ENCODE results near the gene UST.
"Not testable (repeated sequence)": the region's sequence is repeated elsewhere in the genome, so short reads cannot be mapped to it uniquely, and the experiment has no call there.

Gene UST

GRCh38 chr6:148839044-148839443, 92.2 kb downstream of the UST start:
- FAIRE-seq (no peak), DNase-seq (ENCODE audit: insufficient read length, low spot score) (no peak)
- no peak for TF ChIP-seq POU2F2 (IDR thresholded peaks at IDR 0.05; ENCODE audit: low read depth, low read length)
- peak; percentile 20; the same call in 1 of the 2 replicates for TF ChIP-seq SPI1 (IDR thresholded peaks at IDR 0.05; ENCODE audit: low read depth, low read length)

DNA sequence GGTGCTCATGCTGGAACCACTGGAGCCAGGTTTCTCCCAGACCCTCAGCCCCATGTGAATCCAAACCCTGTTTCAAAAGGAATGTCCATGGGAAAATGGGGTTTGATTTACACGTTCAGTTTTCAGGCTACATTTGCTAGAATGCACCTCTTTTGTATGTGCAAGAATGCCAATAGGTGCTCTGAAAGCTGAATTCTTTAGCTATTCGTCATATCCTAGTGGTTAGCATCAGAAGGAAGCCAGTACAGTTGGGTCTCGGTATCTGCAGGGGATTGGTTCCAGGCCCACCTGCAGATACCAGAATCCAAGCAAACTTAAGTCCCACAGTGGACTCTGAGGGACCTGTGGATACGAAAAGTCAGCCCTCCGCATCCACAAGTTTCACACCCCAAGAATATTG, 93.4 kb downstream of the UST start:
- no peak for TF ChIP-seq POU2F2 (IDR thresholded peaks at IDR 0.05; ENCODE audit: low read depth, low read length)
- no peak for TF ChIP-seq POLR2A (IDR thresholded peaks at IDR 0.05; ENCODE audit: low read depth, low read length)
- no peak for TF ChIP-seq POLR2AphosphoS5 (IDR thresholded peaks at IDR 0.05; ENCODE audit: low read depth, low read length)
- no peak for TF ChIP-seq SPI1 (IDR thresholded peaks at IDR 0.05; ENCODE audit: low read depth, low read length)
- no peak for TF ChIP-seq TAF1 (IDR thresholded peaks at IDR 0.05; ENCODE audit: low read depth, low read length)
- no peak for TF ChIP-seq PAX5 (IDR thresholded peaks at IDR 0.05; ENCODE audit: insufficient read depth, low read length, severe bottlenecking)
- DNase-seq (ENCODE audit: insufficient read length, low spot score) (no peak), FAIRE-seq (no peak)

DNA sequence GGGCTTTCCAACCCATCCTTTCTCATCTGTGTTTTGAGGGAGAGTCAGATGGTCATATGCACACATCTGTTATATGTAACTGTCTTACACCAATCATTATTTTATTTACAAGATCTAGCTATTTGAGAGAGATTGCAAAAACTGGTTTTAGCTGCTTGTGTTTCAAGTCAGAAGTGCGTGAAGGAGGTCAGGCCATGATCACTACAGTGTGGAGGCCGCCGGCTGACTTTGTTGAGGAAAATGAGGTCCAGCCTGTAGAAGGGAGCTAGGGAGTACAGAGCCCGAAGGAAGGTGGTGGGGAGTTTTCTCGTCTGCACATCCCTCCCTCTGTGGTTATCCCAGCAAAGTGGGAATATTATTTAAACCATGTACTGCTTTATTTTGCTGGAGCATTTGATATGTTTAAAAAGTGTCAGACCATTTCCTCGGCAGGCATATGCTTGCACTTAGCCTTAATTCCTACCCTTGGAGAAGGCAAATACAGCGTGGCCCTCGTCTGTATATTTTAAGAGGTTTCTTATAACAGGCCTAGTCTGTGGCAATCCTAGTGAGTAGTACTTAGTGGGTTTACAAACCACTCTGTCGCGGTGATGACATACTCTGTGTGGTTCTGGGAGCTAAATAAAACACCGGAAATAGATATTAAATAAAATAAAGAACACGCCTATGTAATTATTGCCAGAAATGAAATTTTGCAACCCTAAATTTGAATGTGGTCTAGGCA, 95.6 kb downstream of the UST start:
- TF ChIP-seq POLR2AphosphoS5 (IDR thresholded peaks at IDR 0.05; ENCODE audit: low read depth, low read length), result no peak
- no peak for TF ChIP-seq POU2F2 (IDR thresholded peaks at IDR 0.05; ENCODE audit: low read depth, low read length)
- TF ChIP-seq SPI1 (IDR thresholded peaks at IDR 0.05; ENCODE audit: low read depth, low read length), result no peak
- no peak for TF ChIP-seq TAF1 (IDR thresholded peaks at IDR 0.05; ENCODE audit: low read depth, low read length)
- TF ChIP-seq POLR2A (IDR thresholded peaks at IDR 0.05; ENCODE audit: low read depth, low read length), result no peak
- TF ChIP-seq PAX5 (IDR thresholded peaks at IDR 0.05; ENCODE audit: insufficient read depth, low read length, severe bottlenecking), result no peak
- FAIRE-seq (no peak), DNase-seq (ENCODE audit: insufficient read length, low spot score) (no peak)

DNA sequence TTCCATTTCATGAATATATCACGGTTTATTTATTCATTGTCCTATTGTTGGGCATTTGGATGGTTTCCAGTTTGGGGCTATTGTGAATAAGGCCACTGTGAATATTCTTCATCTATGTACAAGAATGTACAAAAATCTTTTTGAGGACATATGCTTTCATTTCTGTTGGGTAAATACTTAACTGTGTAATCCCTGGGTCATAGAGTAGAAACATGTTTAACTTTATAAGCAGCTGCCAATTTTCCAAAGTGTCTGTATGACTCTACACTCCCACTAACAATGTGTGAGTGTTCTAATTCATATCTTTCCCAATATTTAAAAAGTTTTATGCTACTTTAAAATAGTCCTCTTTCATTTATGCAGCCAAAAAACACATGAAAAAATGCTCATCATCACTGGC, 98.6 kb downstream of the UST start:
- FAIRE-seq, result no peak
- TF ChIP-seq POLR2A (IDR thresholded peaks at IDR 0.05; ENCODE audit: low read depth, low read length) (no peak), PAX5 (IDR thresholded peaks at IDR 0.05; ENCODE audit: insufficient read depth, low read length, severe bottlenecking) (no peak), POU2F2 (IDR thresholded peaks at IDR 0.05; ENCODE audit: low read depth, low read length) (no peak), SPI1 (IDR thresholded peaks at IDR 0.05; ENCODE audit: low read depth, low read length) (no peak), POLR2AphosphoS5 (IDR thresholded peaks at IDR 0.05; ENCODE audit: low read depth, low read length) (no peak), TAF1 (IDR thresholded peaks at IDR 0.05; ENCODE audit: low read depth, low read length) (no peak)
- no peak for DNase-seq (ENCODE audit: insufficient read length, low spot score)

GRCh38 chr6:148846778-148847761, 100.2 kb downstream of the UST start:
- no peak for TF ChIP-seq SPI1 (IDR thresholded peaks at IDR 0.05; ENCODE audit: low read depth, low read length)
- no peak for TF ChIP-seq PAX5 (IDR thresholded peaks at IDR 0.05; ENCODE audit: insufficient read depth, low read length, severe bottlenecking)
- no peak for TF ChIP-seq TAF1 (IDR thresholded peaks at IDR 0.05; ENCODE audit: low read depth, low read length)
- TF ChIP-seq POLR2A (IDR thresholded peaks at IDR 0.05; ENCODE audit: low read depth, low read length), result no peak
- no peak for TF ChIP-seq POU2F2 (IDR thresholded peaks at IDR 0.05; ENCODE audit: low read depth, low read length)
- TF ChIP-seq POLR2AphosphoS5 (IDR thresholded peaks at IDR 0.05; ENCODE audit: low read depth, low read length), result no peak
- FAIRE-seq (peak; percentile 41), DNase-seq (ENCODE audit: insufficient read length, low spot score) (no peak)

DNA sequence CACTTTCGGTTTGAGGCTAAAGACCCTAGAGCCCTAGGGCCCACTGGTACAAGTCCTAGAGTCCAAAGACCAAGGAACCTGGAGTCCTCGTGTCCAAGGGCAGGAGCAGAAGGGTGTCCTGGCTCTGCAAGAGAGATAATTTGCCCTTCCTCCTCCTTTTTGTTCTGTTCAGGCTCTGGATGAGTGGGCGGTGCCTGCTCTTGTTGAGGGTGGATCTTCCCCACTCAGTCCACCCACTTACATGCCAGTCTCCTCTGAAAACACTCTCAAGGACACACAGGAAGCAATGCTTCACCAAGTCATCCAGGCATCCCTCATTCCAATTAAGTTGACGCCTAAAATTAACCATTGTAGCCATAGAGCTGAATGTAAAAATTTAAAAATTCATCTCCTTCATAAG, 102.1 kb downstream of the UST start:
- DNase-seq (ENCODE audit: insufficient read length, low spot score) (no peak), FAIRE-seq (no peak)
- TF ChIP-seq PAX5 (IDR thresholded peaks at IDR 0.05; ENCODE audit: insufficient read depth, low read length, severe bottlenecking) (no peak), TAF1 (IDR thresholded peaks at IDR 0.05; ENCODE audit: low read depth, low read length) (no peak), POLR2A (IDR thresholded peaks at IDR 0.05; ENCODE audit: low read depth, low read length) (no peak), POU2F2 (IDR thresholded peaks at IDR 0.05; ENCODE audit: low read depth, low read length) (no peak), POLR2AphosphoS5 (IDR thresholded peaks at IDR 0.05; ENCODE audit: low read depth, low read length) (no peak), SPI1 (IDR thresholded peaks at IDR 0.05; ENCODE audit: low read depth, low read length) (no peak)

DNA sequence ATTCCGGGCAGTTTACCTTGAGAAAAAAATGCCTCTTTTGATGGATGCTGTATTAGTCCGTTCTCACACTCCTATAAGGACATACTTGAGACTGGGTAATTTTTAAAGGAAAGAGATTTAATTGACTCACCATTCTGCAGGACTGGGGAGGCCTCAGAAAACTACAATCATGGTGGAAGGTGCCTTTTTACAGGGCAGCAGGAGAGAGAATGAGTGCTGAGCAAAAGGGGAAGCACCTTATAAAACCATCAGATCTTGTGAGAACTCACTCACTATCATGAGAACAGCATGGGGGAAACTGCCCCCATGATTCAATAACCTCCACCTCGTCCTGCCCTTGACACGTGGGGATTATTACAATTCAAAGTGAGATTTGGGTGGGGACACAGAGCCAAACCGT, 102.6 kb downstream of the UST start:
- not testable (repeated sequence) for FAIRE-seq; DNase-seq (ENCODE audit: insufficient read length, low spot score)

- FAIRE-seq (no peak), DNase-seq (ENCODE audit: insufficient read length, low spot score) (no peak)
- TF ChIP-seq POLR2AphosphoS5 (IDR thresholded peaks at IDR 0.05; ENCODE audit: low read depth, low read length) (no peak), PAX5 (IDR thresholded peaks at IDR 0.05; ENCODE audit: insufficient read depth, low read length, severe bottlenecking) (no peak), SPI1 (IDR thresholded peaks at IDR 0.05; ENCODE audit: low read depth, low read length) (no peak), POU2F2 (IDR thresholded peaks at IDR 0.05; ENCODE audit: low read depth, low read length) (no peak), TAF1 (IDR thresholded peaks at IDR 0.05; ENCODE audit: low read depth, low read length) (no peak), POLR2A (IDR thresholded peaks at IDR 0.05; ENCODE audit: low read depth, low read length) (no peak)
These were observed 104.1 kb downstream of the UST start for GRCh38 chr6:148850964-148851363.

- TF ChIP-seq PAX5 (IDR thresholded peaks at IDR 0.05; ENCODE audit: insufficient read depth, low read length, severe bottlenecking) (no peak), POLR2A (IDR thresholded peaks at IDR 0.05; ENCODE audit: low read depth, low read length) (no peak), TAF1 (IDR thresholded peaks at IDR 0.05; ENCODE audit: low read depth, low read length) (no peak), SPI1 (IDR thresholded peaks at IDR 0.05; ENCODE audit: low read depth, low read length) (no peak), POLR2AphosphoS5 (IDR thresholded peaks at IDR 0.05; ENCODE audit: low read depth, low read length) (no peak)
- DNase-seq (ENCODE audit: insufficient read length, low spot score) (no peak), FAIRE-seq (no peak)
These were observed 105.1 kb downstream of the UST start for GRCh38 chr6:148851683-148852556.

All from GM12891 (cell line).